Fibroblast of gingiva (primary cell): ENCODE measurements around the gene MON2.

Experiments
- DNase-seq: peaks from one replicate; pipeline ENCODE4 v3.0.0-alpha.2; 2011; ENCODE audit warnings: low read depth

Gene MON2

GRCh38 chr12:62618319-62618718 is 151.7 kb downstream of the MON2 start:
- DNase-seq: no peak

- no peak for DNase-seq
Observed at GRCh38 chr12:62618930-62619329, 152.3 kb downstream of the MON2 start.

- no peak for DNase-seq
Observed at GRCh38 chr12:62621101-62621638, 154.5 kb downstream of the MON2 start.

GRCh38 chr12:62622177-62622576 is 155.6 kb downstream of the MON2 start:
- no peak for DNase-seq

GRCh38 chr12:62625228-62625627 is 158.6 kb downstream of the MON2 start:
- DNase-seq: peak; percentile 69

GRCh38 chr12:62627181-62627580 is 160.6 kb downstream of the MON2 start:
- DNase-seq: no peak

GRCh38 chr12:62629413-62629812 is 162.8 kb downstream of the MON2 start:
- DNase-seq: no peak

- DNase-seq: no peak
Observed at GRCh38 chr12:62629971-62630739, 163.5 kb downstream of the MON2 start.

- peak; percentile 78 for DNase-seq
Observed at GRCh38 chr12:62631471-62632410, 165.1 kb downstream of the MON2 start.

- peak; percentile 82 for DNase-seq
Observed at GRCh38 chr12:62632411-62632918, 165.8 kb downstream of the MON2 start.

- DNase-seq: no peak
Observed at GRCh38 chr12:62635649-62636048, 169.0 kb downstream of the MON2 start.

- DNase-seq: no peak
Observed at GRCh38 chr12:62637679-62638078, 171.1 kb downstream of the MON2 start.

GRCh38 chr12:62640910-62641448 is 174.4 kb downstream of the MON2 start:
- DNase-seq: no peak

GRCh38 chr12:62642486-62642885 is 175.9 kb downstream of the MON2 start:
- no peak for DNase-seq

GRCh38 chr12:62643486-62643885 is 176.9 kb downstream of the MON2 start:
- DNase-seq: no peak

GRCh38 chr12:62646566-62646965 is 179.9 kb downstream of the MON2 start:
- DNase-seq: no peak

GRCh38 chr12:62647586-62647985 is 181.0 kb downstream of the MON2 start:
- DNase-seq: peak; percentile 21

- no peak for DNase-seq
Observed at GRCh38 chr12:62649412-62650138, 182.9 kb downstream of the MON2 start.
